MCF 10A (cell line): ENCODE data around the gene UMODL1. TPM values are rescaled to one million over a fixed set of nuclear protein-coding genes. Genes with fewer than 3 reads are reported as not detected.

Experiments
- BruUV-seq: library from RNA; stranded (reverse); fragments of 400-500 nt; replicated peaks from 2 replicates; lab custom pipeline; 2021; lab: Mats Ljungman, UMichigan
- CTCF ChIA-PET: fragments of 300-600 bp; sonication (Branson Sonifier 250); formaldehyde crosslinking; extraction: SDS; loops from one replicate; lab custom pipeline; 2021; ENCODE audit warnings: antibody characterized with exemption, inconsistent platforms; lab: Yijun Ruan, JAX
- POLR2A ChIA-PET: fragments of 300-600, 350-650 bp; sonication (Branson Sonifier 250); formaldehyde crosslinking; extraction: SDS; loops from one replicate; lab custom pipeline; 2020; ENCODE audit warnings: antibody characterized with exemption, inconsistent platforms; lab: Yijun Ruan, JAX
- DNase-seq: peaks from one replicate; pipeline ENCODE4 v3.0.0-alpha.2; 2018; ENCODE audit not compliant: unreplicated experiment
- H3K27ac Mint-ChIP-seq: one replicate; pipeline ENCODE4 v1.8.0; 2022; ENCODE audit warnings: mild to moderate bottlenecking, low read depth, mixed read lengths; ENCODE audit not compliant: unreplicated experiment
- H3K27me3 Mint-ChIP-seq: one replicate; pipeline ENCODE4 v1.8.0; 2022; ENCODE audit warnings: mixed read lengths; ENCODE audit not compliant: insufficient read depth, unreplicated experiment
- H3K36me3 Mint-ChIP-seq: one replicate; pipeline ENCODE4 v1.8.0; 2022; ENCODE audit warnings: mild to moderate bottlenecking, moderate library complexity, mixed read lengths; ENCODE audit not compliant: insufficient read depth, unreplicated experiment
- H3K4me1 Mint-ChIP-seq: one replicate; pipeline ENCODE4 v1.8.0; 2022; ENCODE audit warnings: mixed read lengths; ENCODE audit not compliant: insufficient read depth, unreplicated experiment
- H3K4me3 Mint-ChIP-seq: one replicate; pipeline ENCODE4 v1.8.0; 2022; ENCODE audit warnings: mild to moderate bottlenecking, moderate library complexity, mixed read lengths; ENCODE audit not compliant: unreplicated experiment
- H3K9me3 Mint-ChIP-seq: one replicate; pipeline ENCODE4 v1.8.0; 2022; ENCODE audit warnings: mixed read lengths; ENCODE audit not compliant: unreplicated experiment
- intact Hi-C: fragments of 100-400 bp; cut with micrococcal nuclease; formaldehyde crosslinking; loops from 2 replicates; pipeline ENCODE4 v1.14.1; 2022
- total RNA-seq: library from RNA; stranded (reverse); gene quantifications from 2 replicates; pipeline ENCODE4 v1.2.3, GENCODE V29; 2022
- TF ChIP-seq, protein P1 (sequence below): fragments of 200-600 bp; IDR thresholded peaks from one replicate; pipeline ENCODE4 v1.8.0; 2022; ENCODE audit warnings: antibody characterized with exemption, mild to moderate bottlenecking; ENCODE audit not compliant: unreplicated experiment

Gene UMODL1
- total RNA-seq, 1 experiment from 2014 or later = not detected

DNA sequence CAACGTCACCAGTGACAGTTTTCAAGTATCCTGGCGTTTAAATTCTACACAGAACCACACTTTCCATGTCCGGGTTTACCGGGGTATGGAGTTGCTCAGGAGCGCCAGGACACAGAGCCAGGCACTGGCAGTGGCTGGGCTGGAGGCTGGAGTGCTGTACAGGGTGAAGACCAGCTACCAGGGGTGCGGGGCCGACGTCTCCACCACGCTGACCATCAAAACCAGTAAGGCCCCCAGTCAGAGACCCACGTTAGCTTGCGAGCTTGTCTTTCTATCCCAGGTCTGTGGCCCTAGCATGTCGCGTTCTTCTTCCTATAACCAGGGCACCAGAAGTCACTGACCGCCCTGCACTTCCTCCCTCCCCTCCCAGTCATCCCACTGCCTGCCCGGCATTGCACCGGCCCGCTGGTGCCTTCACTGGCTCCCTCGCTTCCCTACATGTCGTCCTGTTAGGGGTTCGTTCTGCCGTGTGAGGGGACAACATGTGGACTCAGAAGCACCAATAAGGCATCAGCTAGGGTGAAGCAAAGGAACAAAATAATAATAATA lies 27.9 kb downstream of the UMODL1 start:
- DNase-seq = no peak
- TF ChIP-seq, protein P1, sequence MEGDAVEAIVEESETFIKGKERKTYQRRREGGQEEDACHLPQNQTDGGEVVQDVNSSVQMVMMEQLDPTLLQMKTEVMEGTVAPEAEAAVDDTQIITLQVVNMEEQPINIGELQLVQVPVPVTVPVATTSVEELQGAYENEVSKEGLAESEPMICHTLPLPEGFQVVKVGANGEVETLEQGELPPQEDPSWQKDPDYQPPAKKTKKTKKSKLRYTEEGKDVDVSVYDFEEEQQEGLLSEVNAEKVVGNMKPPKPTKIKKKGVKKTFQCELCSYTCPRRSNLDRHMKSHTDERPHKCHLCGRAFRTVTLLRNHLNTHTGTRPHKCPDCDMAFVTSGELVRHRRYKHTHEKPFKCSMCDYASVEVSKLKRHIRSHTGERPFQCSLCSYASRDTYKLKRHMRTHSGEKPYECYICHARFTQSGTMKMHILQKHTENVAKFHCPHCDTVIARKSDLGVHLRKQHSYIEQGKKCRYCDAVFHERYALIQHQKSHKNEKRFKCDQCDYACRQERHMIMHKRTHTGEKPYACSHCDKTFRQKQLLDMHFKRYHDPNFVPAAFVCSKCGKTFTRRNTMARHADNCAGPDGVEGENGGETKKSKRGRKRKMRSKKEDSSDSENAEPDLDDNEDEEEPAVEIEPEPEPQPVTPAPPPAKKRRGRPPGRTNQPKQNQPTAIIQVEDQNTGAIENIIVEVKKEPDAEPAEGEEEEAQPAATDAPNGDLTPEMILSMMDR = no peak
- ChIA-PET CTCF (no interaction called here), POLR2A (interaction anchor here (0.7 to 1.2 kb wide), 2 partner anchors 220 to 605 kb away, joined by 3 read pairs; partner anchors contain the start of gene PRDM15)
- intact Hi-C loops = no loop called here
- no peaks in the 10 kb centered on the region for H3K9me3 Mint-ChIP-seq
- no peaks in the 10 kb centered on the region for H3K27me3 Mint-ChIP-seq
- no TSS peak for BruUV-seq
- peaks cover 6% of the 10 kb centered on the region for H3K4me1 Mint-ChIP-seq
- H3K36me3 Mint-ChIP-seq = no peaks in the 10 kb centered on the region
- H3K4me3 Mint-ChIP-seq = no peak overlapping the region
- H3K27ac Mint-ChIP-seq = no peak overlapping the region

DNA sequence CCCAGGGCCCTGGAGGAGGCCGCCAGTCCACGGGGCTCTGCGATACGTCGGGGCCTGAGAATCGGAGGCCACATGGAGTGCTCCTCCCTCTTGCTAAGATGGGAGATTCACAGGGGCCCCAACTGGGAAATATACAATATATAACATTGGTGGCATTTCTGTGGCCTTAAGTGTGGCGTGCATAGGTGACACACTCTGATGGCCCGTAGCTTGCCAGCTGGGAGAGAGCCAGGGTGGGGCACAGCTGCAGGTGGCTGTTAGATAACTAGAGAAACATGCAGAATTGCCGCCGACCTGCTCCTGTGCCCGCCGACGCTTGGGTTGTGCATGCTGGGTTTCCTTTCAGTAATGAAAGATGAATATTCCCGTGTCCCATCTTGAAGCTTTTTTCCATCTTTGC lies 30.1 kb downstream of the UMODL1 start:
- BruUV-seq = no TSS peak
- TF ChIP-seq, protein P1 = no peak
- intact Hi-C loops = no loop called here
- POLR2A ChIA-PET = interaction anchor here (1.3 kb wide), 1 partner anchor 92 kb away, joined by 4 read pairs; no protein-coding TSS in a partner anchor
- Mint-ChIP-seq H3K27ac (no peak overlapping the region), H3K36me3 (no peaks in the 10 kb centered on the region), H3K9me3 (no peaks in the 10 kb centered on the region), H3K4me3 (no peak overlapping the region), H3K27me3 (no peaks in the 10 kb centered on the region), H3K4me1 (peaks cover 6% of the 10 kb centered on the region)
- CTCF ChIA-PET = interaction anchor here (0.7 to 1.5 kb wide), 2 partner anchors 16 to 488 kb away, joined by 3 read pairs; no protein-coding TSS in a partner anchor
- DNase-seq = no peak

DNA sequence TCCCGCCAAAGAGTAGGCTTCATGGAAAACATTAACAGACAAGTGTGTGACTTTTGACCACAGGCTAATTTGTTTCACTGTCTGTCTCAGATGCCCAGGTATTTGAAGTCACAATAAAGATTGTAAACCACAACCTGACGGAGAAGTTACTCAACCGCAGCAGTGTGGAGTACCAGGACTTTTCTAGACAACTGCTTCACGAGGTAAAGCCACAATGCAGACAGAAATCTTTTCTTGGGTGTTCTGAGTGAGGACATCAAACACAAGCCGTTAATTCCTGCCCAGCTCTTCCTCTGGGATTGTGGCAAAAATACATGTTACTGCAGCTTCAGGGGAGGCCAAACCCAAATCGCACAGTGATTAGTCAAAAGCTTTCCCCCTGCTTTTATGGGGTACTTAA lies 31.0 kb downstream of the UMODL1 start:
- CTCF ChIA-PET = interaction anchor here (0.7 to 1.5 kb wide), 2 partner anchors 15 to 489 kb away, joined by 3 read pairs; no protein-coding TSS in a partner anchor
- intact Hi-C loops = no loop called here
- POLR2A ChIA-PET = interaction anchor here (1.3 kb wide), 1 partner anchor 93 kb away, joined by 4 read pairs; no protein-coding TSS in a partner anchor
- Mint-ChIP-seq H3K9me3 (no peaks in the 10 kb centered on the region), H3K4me1 (peaks cover 6% of the 10 kb centered on the region), H3K27ac (no peak overlapping the region), H3K36me3 (no peaks in the 10 kb centered on the region), H3K27me3 (no peaks in the 10 kb centered on the region), H3K4me3 (no peak overlapping the region)
- BruUV-seq = no TSS peak
- TF ChIP-seq, protein P1 = no peak
- no peak for DNase-seq

DNA sequence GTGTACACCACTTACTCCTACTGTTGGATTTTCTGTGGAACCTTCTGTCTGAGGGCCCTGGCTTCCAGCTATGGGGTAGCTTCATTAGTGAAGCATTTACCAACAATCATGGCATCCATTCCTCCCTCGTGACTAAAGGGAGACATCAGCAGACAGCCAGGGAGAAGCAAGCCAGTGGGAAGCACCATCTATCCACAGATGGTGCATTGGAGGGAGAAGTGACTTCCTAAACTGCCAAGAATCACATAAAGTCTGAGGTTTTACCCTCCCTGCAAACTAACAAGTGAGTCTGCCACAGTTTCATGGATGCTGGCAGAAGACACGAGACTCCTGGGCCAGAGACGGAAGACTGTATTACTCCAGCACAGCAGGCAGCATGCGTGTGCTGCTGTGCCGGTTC lies 31.4 kb downstream of the UMODL1 start:
- ChIA-PET POLR2A (interaction anchor here (1.3 kb wide), 1 partner anchor 94 kb away, joined by 4 read pairs; no protein-coding TSS in a partner anchor), CTCF (interaction anchor here (0.6 to 1.5 kb wide), 2 partner anchors 15 to 495 kb away, joined by 3 read pairs; no protein-coding TSS in a partner anchor)
- intact Hi-C loops = no loop called here
- Mint-ChIP-seq H3K27ac (no peak overlapping the region), H3K36me3 (no peaks in the 10 kb centered on the region), H3K27me3 (no peaks in the 10 kb centered on the region), H3K9me3 (no peaks in the 10 kb centered on the region), H3K4me3 (no peak overlapping the region), H3K4me1 (peaks cover 6% of the 10 kb centered on the region)
- no peak for DNase-seq
- TF ChIP-seq, protein P1 = no peak
- BruUV-seq = no TSS peak
